ENCODE measurements around the gene GRK5.

GRCh38 chr10:119313024-119313423 lies 105.7 kb downstream of the GRK5 start:
- no peak for TF ChIP-seq ZNF830 (CRISPR knock-in tag; IDR thresholded peaks at IDR 0.05)
- TF ChIP-seq POLR2A (conservative IDR thresholded peaks at IDR 0.05): no peak
- no peak for TF ChIP-seq CTCF (IDR thresholded peaks at IDR 0.05 in 2 of 3, conservative IDR thresholded peaks at IDR 0.05 in 1 of 3; ENCODE audit: insufficient read depth in 2 of 3, low read depth in 1 of 3, low read length in 3 of 3)
- no peak for TF ChIP-seq ZNF263 (CRISPR knock-in tag; IDR thresholded peaks at IDR 0.05; ENCODE audit: borderline replicate concordance)
- no peak for TF ChIP-seq CCNT2 (IDR thresholded peaks at IDR 0.05; ENCODE audit: borderline replicate concordance, extremely low read depth, insufficient read length, low read depth, low read length)
- TF ChIP-seq TRIM28 (IDR thresholded peaks at IDR 0.05): no peak

Measured in K562 (cell line).